OCI-LY3 (cell line): Measurements from ENCODE around the gene HRH3.
A peak's percentile ranks its signal among the peaks of the same experiment; 100 is the strongest.

Source experiments
- H2AFZ ChIP-seq: fragments of 200-600, 300-600 bp; shearing (Covaris generic); 2 replicates; pipeline ENCODE4 v1.6.0; 2014; ENCODE audit warnings: antibody characterized with exemption, low read depth, low read length
- H3K27ac ChIP-seq: fragments of 200-600, 300-600 bp; sonication (generic); 2 replicates; pipeline ENCODE4 v1.5.1; 2014; ENCODE audit warnings: mild to moderate bottlenecking, low read length, moderate library complexity, mixed read lengths
- H3K27me3 ChIP-seq: fragments of 200-600, 300-600 bp; sonication (generic); 2 replicates; pipeline ENCODE4 v1.6.1; 2014; ENCODE audit warnings: low read depth, low read length, mixed read lengths
- H3K36me3 ChIP-seq: fragments of 200-600, 300-600 bp; sonication (generic); replicated peaks from 2 replicates; pipeline ENCODE3; 2014; ENCODE audit warnings: low read depth, low read length, mixed read lengths
- H3K4me1 ChIP-seq: fragments of 300-600, 200-600 bp; sonication (generic); 2 replicates; pipeline ENCODE4 v1.6.1; 2014; ENCODE audit warnings: low read length, mixed read lengths
- H3K4me2 ChIP-seq: fragments of 200-600, 300-600 bp; sonication (generic); 2 replicates; pipeline ENCODE4 v1.6.1; 2014; ENCODE audit warnings: low read length, mixed read lengths
- H3K4me3 ChIP-seq: fragments of 300-600, 200-600 bp; sonication (generic); 2 replicates; pipeline ENCODE4 v1.5.1; 2014; ENCODE audit warnings: antibody characterized with exemption, mild to moderate bottlenecking, low read length, moderate library complexity
- H3K79me2 ChIP-seq: fragments of 300-600, 200-600 bp; shearing (Covaris generic); 2 replicates; pipeline ENCODE4 v1.6.1; 2014; ENCODE audit warnings: mild to moderate bottlenecking, low read length, mixed read lengths
- H3K9ac ChIP-seq: fragments of 300-600, 200-600 bp; shearing (Covaris generic); 2 replicates; pipeline ENCODE4 v1.6.0; 2014; ENCODE audit warnings: mild to moderate bottlenecking, low read length, moderate library complexity
- H3K9me3 ChIP-seq: fragments of 200-600, 300-600 bp; shearing (Covaris generic); 2 replicates; pipeline ENCODE4 v1.6.1; 2014; ENCODE audit warnings: low read length, mixed read lengths; ENCODE audit not compliant: insufficient read depth
- H4K20me1 ChIP-seq: fragments of 200-600, 300-600 bp; sonication (generic); 2 replicates; pipeline ENCODE4 v1.6.1; 2016; ENCODE audit warnings: low read length, mixed read lengths; ENCODE audit not compliant: insufficient read depth
- CTCF ChIP-seq: fragments of 200-600, 300-600 bp; sonication (generic); IDR thresholded peaks from 2 replicates; pipeline ENCODE4 v1.5.1; 2014; ENCODE audit warnings: antibody characterized with exemption, low read length, low read depth
- EZH2phosphoT487 ChIP-seq: fragments of 200-600 bp; shearing (Covaris generic); IDR thresholded peaks from 2 replicates; pipeline ENCODE4 v1.6.1; 2018; ENCODE audit warnings: antibody characterized with exemption, mixed run types, low read depth

The HRH3 gene

GRCh38 chr20:62248890-62249560 lies 28.9 kb upstream of the HRH3 start:
- Histone ChIP-seq H4K20me1 (peaks cover 69% of the 10 kb centered on the region), H3K9ac (no peak overlapping the region), H3K27me3 (no peaks in the 10 kb centered on the region), H3K79me2 (peaks cover 56% of the 10 kb centered on the region), H3K4me3 (no peak overlapping the region), H3K36me3 (no peaks in the 10 kb centered on the region), H3K9me3 (no peaks in the 10 kb centered on the region), H2AFZ (no peak overlapping the region), H3K27ac (peak overlapping the region; percentile 48), H3K4me2 (peak overlapping the region; percentile 40), H3K4me1 (peaks cover 8% of the 10 kb centered on the region)
- TF ChIP-seq CTCF (no peak), EZH2phosphoT487 (no peak)

DNA sequence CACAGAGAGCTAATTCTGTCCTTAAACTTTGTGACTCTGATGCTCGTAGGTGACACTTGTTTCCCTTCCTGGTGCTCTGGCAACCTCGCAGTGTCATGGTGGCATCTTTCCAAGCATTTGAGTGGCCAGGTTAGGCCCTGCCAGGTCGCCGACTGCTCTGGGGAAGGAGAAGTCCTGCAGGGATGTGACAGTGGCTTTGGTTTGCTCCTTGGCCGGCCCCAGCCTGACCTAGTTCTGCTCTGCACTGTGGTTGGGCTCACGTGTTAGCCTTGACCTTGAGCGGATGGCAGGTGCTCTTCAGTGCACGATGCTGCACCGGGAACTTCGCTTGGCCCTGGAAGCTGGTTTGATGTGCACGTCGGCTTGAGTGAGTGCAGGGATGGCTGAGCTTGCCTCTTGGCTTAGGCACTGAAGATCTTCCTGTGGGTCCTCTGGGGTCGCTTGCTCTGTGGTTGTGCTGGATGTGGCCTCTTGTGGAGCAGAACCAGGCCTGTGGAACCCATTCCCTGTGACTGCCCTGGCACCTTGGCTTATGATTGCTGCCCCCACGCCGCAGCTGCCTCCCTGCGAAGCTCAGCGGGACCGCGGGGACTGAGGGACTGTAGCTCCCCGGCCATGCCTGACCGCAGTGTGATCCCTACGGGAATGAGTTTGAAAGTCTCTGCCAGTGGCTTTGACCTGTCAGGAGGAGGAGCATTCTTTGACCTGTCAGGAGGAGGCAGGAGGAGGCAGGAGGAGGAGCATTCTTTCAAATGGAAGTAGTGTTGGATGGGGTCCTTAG lies 27.0 kb upstream of the HRH3 start:
- no peak overlapping the region for H3K4me2 ChIP-seq
- no peak overlapping the region for H3K27ac ChIP-seq

DNA sequence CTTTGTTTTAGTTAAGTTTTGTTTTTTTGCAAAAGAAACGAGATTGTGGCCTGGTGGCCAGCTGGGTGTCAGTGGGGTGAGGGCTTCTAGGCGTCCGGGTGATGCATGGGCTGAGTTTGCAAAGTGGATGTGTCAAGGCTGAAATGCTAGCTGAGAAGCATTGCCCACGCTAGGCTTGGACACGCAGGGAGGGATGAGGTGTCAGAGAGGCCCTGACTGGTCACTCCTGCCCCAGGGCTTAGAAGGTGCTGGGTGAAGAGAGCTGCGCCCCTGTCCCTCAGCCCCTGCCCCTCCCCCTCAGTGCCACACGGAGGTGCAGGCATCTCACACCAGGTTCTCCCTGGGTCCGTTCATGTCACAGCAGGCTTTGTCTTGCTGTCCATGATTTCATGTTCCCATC lies 26.4 kb upstream of the HRH3 start:
- H3K4me3 ChIP-seq, result no peak overlapping the region
- no peak overlapping the region for H2AFZ ChIP-seq
- no peaks in the 10 kb centered on the region for H3K27me3 ChIP-seq
- no peak overlapping the region for H3K9ac ChIP-seq
- peaks cover 69% of the 10 kb centered on the region for H4K20me1 ChIP-seq
- H3K27ac ChIP-seq, result no peak overlapping the region
- no peak for TF ChIP-seq CTCF
- TF ChIP-seq EZH2phosphoT487, result no peak
- peaks cover 8% of the 10 kb centered on the region for H3K4me1 ChIP-seq
- H3K4me2 ChIP-seq, result no peak overlapping the region
- H3K79me2 ChIP-seq, result peaks cover 64% of the 10 kb centered on the region
- H3K36me3 ChIP-seq, result no peaks in the 10 kb centered on the region
- no peaks in the 10 kb centered on the region for H3K9me3 ChIP-seq

More for the DNA sequence above, 27.0 kb upstream of the HRH3 start:
- H3K36me3 ChIP-seq, result no peaks in the 10 kb centered on the region
- peaks cover 66% of the 10 kb centered on the region for H4K20me1 ChIP-seq
- no peak overlapping the region for H3K9ac ChIP-seq
- no peak overlapping the region for H2AFZ ChIP-seq
- H3K4me3 ChIP-seq, result no peak overlapping the region
- peaks cover 62% of the 10 kb centered on the region for H3K79me2 ChIP-seq
- no peaks in the 10 kb centered on the region for H3K27me3 ChIP-seq
- peaks cover 8% of the 10 kb centered on the region for H3K4me1 ChIP-seq
- no peaks in the 10 kb centered on the region for H3K9me3 ChIP-seq
- TF ChIP-seq CTCF, result no peak
- TF ChIP-seq EZH2phosphoT487, result no peak

- no peak overlapping the region for H3K4me3 ChIP-seq
- no peaks in the 10 kb centered on the region for H3K36me3 ChIP-seq
- H3K79me2 ChIP-seq, result peaks cover 69% of the 10 kb centered on the region
- peaks cover 70% of the 10 kb centered on the region for H4K20me1 ChIP-seq
- H2AFZ ChIP-seq, result no peak overlapping the region
- no peak overlapping the region for H3K4me2 ChIP-seq
- H3K9me3 ChIP-seq, result no peaks in the 10 kb centered on the region
- no peak overlapping the region for H3K27ac ChIP-seq
- no peaks in the 10 kb centered on the region for H3K27me3 ChIP-seq
- no peak overlapping the region for H3K9ac ChIP-seq
- H3K4me1 ChIP-seq, result peaks cover 8% of the 10 kb centered on the region
- no peak for TF ChIP-seq EZH2phosphoT487
- TF ChIP-seq CTCF, result no peak
Observed at GRCh38 chr20:62245911-62246280, 25.8 kb upstream of the HRH3 start.
